Kidney epithelial cell (primary cell): ENCODE data around the gene MYH9. TPM values are rescaled to one million over a fixed set of nuclear protein-coding genes. Genes with fewer than 3 reads are reported as not detected.

Experiments used
- DNase-seq: peaks from one replicate; pipeline ENCODE4 v3.0.0-alpha.2; 2010; ENCODE audit warnings: low read depth
- H3K27me3 ChIP-seq: 2 replicates; pipeline ENCODE4 v1.6.0; 2011; ENCODE audit warnings: low read length; ENCODE audit not compliant: control insufficient read depth, insufficient read depth
- H3K36me3 ChIP-seq: 2 replicates; pipeline ENCODE4 v1.5.1; 2011; ENCODE audit warnings: low read length; ENCODE audit not compliant: control insufficient read depth, insufficient read depth
- H3K4me3 ChIP-seq: 2 replicates; pipeline ENCODE4 v1.5.1; 2011; ENCODE audit warnings: low read depth, mild to moderate bottlenecking, control low read depth, low read length
- total RNA-seq: library from RNA; depleted of rRNA; stranded (reverse); fragments of >200 nt; gene quantifications from 2 replicates; pipeline ENCODE4 v1.2.3, GENCODE V29; 2015
- TF ChIP-seq, protein P1 (sequence below): IDR thresholded peaks from 2 replicates; pipeline ENCODE4 v1.5.1; 2011; ENCODE audit warnings: mild to moderate bottlenecking, moderate library complexity, low read length, control low read depth, inconsistent platforms; ENCODE audit not compliant: insufficient read depth, poor library complexity, severe bottlenecking

Gene MYH9
- total RNA-seq, 1 donor from 2014 or later = 1,580 TPM

GRCh38 chr22:36304429-36304828, 83.3 kb downstream of the MYH9 start:
- TF ChIP-seq, protein P1, sequence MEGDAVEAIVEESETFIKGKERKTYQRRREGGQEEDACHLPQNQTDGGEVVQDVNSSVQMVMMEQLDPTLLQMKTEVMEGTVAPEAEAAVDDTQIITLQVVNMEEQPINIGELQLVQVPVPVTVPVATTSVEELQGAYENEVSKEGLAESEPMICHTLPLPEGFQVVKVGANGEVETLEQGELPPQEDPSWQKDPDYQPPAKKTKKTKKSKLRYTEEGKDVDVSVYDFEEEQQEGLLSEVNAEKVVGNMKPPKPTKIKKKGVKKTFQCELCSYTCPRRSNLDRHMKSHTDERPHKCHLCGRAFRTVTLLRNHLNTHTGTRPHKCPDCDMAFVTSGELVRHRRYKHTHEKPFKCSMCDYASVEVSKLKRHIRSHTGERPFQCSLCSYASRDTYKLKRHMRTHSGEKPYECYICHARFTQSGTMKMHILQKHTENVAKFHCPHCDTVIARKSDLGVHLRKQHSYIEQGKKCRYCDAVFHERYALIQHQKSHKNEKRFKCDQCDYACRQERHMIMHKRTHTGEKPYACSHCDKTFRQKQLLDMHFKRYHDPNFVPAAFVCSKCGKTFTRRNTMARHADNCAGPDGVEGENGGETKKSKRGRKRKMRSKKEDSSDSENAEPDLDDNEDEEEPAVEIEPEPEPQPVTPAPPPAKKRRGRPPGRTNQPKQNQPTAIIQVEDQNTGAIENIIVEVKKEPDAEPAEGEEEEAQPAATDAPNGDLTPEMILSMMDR = no peak
- peaks cover 29% of the 10 kb centered on the region for H3K36me3 ChIP-seq
- H3K27me3 ChIP-seq = no peaks in the 10 kb centered on the region
- no peak overlapping the region for H3K4me3 ChIP-seq
- no peak for DNase-seq

DNA sequence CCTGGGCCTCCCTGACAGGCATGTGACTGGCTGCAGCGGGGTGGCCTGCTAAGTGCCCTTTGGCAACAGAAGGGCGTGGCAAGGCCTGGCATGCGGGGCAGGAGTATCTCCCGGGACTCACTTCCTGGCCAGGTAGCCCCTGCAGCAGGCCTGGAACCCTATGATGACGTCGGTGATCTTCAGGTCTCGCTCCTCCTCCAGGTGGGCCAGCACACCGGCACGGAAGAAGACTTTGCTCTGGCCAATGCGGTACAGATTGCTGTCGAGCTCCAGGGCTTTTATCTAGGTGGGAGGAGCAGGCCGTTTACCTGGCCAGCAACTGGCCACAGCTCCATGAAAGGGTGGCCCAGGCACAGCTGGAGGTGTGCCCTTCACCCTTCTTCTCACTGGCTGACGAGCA, 83.9 kb downstream of the MYH9 start:
- no peak overlapping the region for H3K4me3 ChIP-seq
- no peaks in the 10 kb centered on the region for H3K27me3 ChIP-seq
- TF ChIP-seq, protein P1 = no peak
- no peak for DNase-seq
- H3K36me3 ChIP-seq = peaks cover 28% of the 10 kb centered on the region

GRCh38 chr22:36303115-36303467, 84.7 kb downstream of the MYH9 start:
- TF ChIP-seq, protein P1 = no peak
- H3K36me3 ChIP-seq = peaks cover 31% of the 10 kb centered on the region

GRCh38 chr22:36302439-36303114, 85.2 kb downstream of the MYH9 start:
- H3K4me3 ChIP-seq = no peak overlapping the region
- no peak for DNase-seq
- peaks cover 33% of the 10 kb centered on the region for H3K36me3 ChIP-seq
- H3K27me3 ChIP-seq = no peaks in the 10 kb centered on the region
- TF ChIP-seq, protein P1 = no peak

More at GRCh38 chr22:36303115-36303467, 84.7 kb downstream of the MYH9 start:
- Histone ChIP-seq H3K27me3 (no peaks in the 10 kb centered on the region), H3K4me3 (no peak overlapping the region)
- no peak for DNase-seq

DNA sequence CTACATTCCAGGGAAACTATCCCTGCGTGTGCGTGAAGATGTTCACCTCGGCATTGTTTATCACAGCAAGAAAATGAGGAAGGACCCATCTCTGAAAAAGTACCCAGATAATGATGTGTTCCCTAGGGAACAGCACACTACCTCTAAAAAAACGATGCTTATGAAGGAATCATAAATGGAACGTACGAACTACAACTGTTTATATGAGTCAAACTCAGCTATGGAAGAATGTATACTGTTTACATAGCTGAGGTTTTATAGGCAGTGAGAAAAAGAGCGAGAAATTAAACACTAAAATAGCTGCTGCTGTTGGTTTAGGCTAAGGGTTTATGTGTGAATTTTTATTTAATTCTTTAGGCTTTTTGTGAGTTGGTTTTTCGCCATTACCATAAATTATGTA, 85.9 kb downstream of the MYH9 start:
- TF ChIP-seq, protein P1 = no peak
- no peak for DNase-seq
- Histone ChIP-seq H3K27me3 (no peaks in the 10 kb centered on the region), H3K36me3 (peaks cover 33% of the 10 kb centered on the region), H3K4me3 (no peak overlapping the region)

- DNase-seq = no peak
- peaks cover 33% of the 10 kb centered on the region for H3K36me3 ChIP-seq
- TF ChIP-seq, protein P1 = peak; percentile 93
Observed at GRCh38 chr22:36301384-36301828, 86.4 kb downstream of the MYH9 start.

More at GRCh38 chr22:36301384-36301828, 86.4 kb downstream of the MYH9 start:
- no peaks in the 10 kb centered on the region for H3K27me3 ChIP-seq
- no peak overlapping the region for H3K4me3 ChIP-seq
